NCI-H2196 treated with DMSO at 0.1 percent for 48 hours (cell line): ENCODE data around the gene TRMT2A.
A peak's percentile ranks its signal among the peaks of the same experiment; 100 is the strongest.

ENCODE experiments used
- DNase-seq: peaks from one replicate; lab custom pipeline; 2025; ENCODE audit not compliant: unreplicated experiment; lab: John Stamatoyannopoulos, UW

The TRMT2A gene

GRCh38 chr22:20107951-20108756, 8.9 kb downstream of the TRMT2A start:
- no peak for DNase-seq

GRCh38 chr22:20107471-20107901, 9.5 kb downstream of the TRMT2A start:
- no peak for DNase-seq

GRCh38 chr22:20106849-20107237, 10.2 kb downstream of the TRMT2A start:
- DNase-seq: no peak

GRCh38 chr22:20106205-20106848, 10.7 kb downstream of the TRMT2A start:
- no peak for DNase-seq

- no peak for DNase-seq
These were observed 11.4 kb downstream of the TRMT2A start for GRCh38 chr22:20105456-20106204.

- DNase-seq: no peak
These were observed 14.7 kb downstream of the TRMT2A start for GRCh38 chr22:20102203-20102780.

GRCh38 chr22:20101638-20102037, 15.4 kb downstream of the TRMT2A start:
- DNase-seq: no peak

- DNase-seq: no peak
These were observed 17.8 kb downstream of the TRMT2A start for GRCh38 chr22:20099099-20099711.

GRCh38 chr22:20096574-20097420, 20.2 kb downstream of the TRMT2A start:
- no peak for DNase-seq

GRCh38 chr22:20095521-20095920, 21.5 kb downstream of the TRMT2A start:
- DNase-seq: no peak

- no peak for DNase-seq
These were observed 22.7 kb downstream of the TRMT2A start for GRCh38 chr22:20094197-20094807.

- DNase-seq: peak; percentile 12
These were observed 23.4 kb downstream of the TRMT2A start for GRCh38 chr22:20093418-20094196.

- DNase-seq: no peak
These were observed 24.6 kb downstream of the TRMT2A start for GRCh38 chr22:20092477-20092854.

- no peak for DNase-seq
These were observed 25.1 kb downstream of the TRMT2A start for GRCh38 chr22:20091690-20092476.

- no peak for DNase-seq
These were observed 26.2 kb downstream of the TRMT2A start for GRCh38 chr22:20090730-20091240.

- DNase-seq: no peak
These were observed 26.9 kb downstream of the TRMT2A start for GRCh38 chr22:20089977-20090729.
